ENCODE data around the gene CDH9.

DNA sequence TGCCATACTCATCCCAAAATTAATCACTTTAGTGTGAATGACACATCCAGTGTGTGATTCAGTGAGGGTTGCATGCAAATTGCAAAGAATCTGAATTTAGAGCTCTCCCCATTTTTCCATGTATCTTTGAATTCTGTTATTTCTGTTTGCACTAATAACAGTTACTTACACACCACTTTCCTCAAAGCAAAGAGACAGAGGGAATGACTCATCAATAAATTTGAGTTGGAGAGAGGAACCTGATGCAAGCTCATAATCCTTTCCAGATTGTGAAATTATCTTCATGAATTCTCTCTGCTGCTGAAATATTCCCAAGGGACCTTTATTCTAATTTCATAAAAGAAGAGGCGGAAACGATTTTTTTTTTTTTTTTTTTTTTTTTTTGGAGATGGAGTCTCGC is 204.8 kb downstream of the CDH9 start:
- TF ChIP-seq FOXP1 (CRISPR knock-in tag; IDR thresholded peaks at IDR 0.05) (no peak), POLR3A (IDR thresholded peaks at IDR 0.05; ENCODE audit: borderline replicate concordance, extremely low read depth, insufficient read depth, insufficient read length) (no peak), SETDB1 (IDR thresholded peaks at IDR 0.05; ENCODE audit: low read length) (no peak), TCF7L2 (IDR thresholded peaks at IDR 0.05; ENCODE audit: low read depth, low read length) (no peak), PCBP1 (IDR thresholded peaks at IDR 0.05; ENCODE audit: low read depth, low read length, poor library complexity, severe bottlenecking) (no peak), TAF1 (IDR thresholded peaks at IDR 0.05; ENCODE audit: control insufficient read depth, extremely low read depth, insufficient read depth, low read length, severe bottlenecking) (no peak), DNMT1 (IDR thresholded peaks at IDR 0.05) (no peak), FOXM1 (IDR thresholded peaks at IDR 0.05; ENCODE audit: low read depth) (no peak), FOXM1 (CRISPR knock-in tag; IDR thresholded peaks at IDR 0.05; ENCODE audit: low read depth) (no peak), SP1 (CRISPR knock-in tag; IDR thresholded peaks at IDR 0.05) (no peak)
- TF ChIP-seq, protein P1, sequence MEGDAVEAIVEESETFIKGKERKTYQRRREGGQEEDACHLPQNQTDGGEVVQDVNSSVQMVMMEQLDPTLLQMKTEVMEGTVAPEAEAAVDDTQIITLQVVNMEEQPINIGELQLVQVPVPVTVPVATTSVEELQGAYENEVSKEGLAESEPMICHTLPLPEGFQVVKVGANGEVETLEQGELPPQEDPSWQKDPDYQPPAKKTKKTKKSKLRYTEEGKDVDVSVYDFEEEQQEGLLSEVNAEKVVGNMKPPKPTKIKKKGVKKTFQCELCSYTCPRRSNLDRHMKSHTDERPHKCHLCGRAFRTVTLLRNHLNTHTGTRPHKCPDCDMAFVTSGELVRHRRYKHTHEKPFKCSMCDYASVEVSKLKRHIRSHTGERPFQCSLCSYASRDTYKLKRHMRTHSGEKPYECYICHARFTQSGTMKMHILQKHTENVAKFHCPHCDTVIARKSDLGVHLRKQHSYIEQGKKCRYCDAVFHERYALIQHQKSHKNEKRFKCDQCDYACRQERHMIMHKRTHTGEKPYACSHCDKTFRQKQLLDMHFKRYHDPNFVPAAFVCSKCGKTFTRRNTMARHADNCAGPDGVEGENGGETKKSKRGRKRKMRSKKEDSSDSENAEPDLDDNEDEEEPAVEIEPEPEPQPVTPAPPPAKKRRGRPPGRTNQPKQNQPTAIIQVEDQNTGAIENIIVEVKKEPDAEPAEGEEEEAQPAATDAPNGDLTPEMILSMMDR (IDR thresholded peaks at IDR 0.05 in 2 of 3, conservative IDR thresholded peaks at IDR 0.05 in 1 of 3; ENCODE audit: insufficient read depth in 2 of 3, low read depth in 1 of 3, low read length in 3 of 3): no peak
- TF ChIP-seq, protein P2, sequence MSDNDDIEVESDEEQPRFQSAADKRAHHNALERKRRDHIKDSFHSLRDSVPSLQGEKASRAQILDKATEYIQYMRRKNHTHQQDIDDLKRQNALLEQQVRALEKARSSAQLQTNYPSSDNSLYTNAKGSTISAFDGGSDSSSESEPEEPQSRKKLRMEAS (CRISPR knock-in tag; IDR thresholded peaks at IDR 0.05): no peak
